Measurements from ENCODE around the gene CDK2.

- no peak for TF ChIP-seq CTCF (IDR thresholded peaks at IDR 0.05; ENCODE audit: poor library complexity)
- TF ChIP-seq EZH2 (IDR thresholded peaks at IDR 0.05; ENCODE audit: borderline replicate concordance) = no peak
- TF ChIP-seq EZH2phosphoT487 (IDR thresholded peaks at IDR 0.05; ENCODE audit: low read depth, severe bottlenecking, unreplicated experiment) = no peak
These were observed 28.7 kb downstream of the CDK2 start for GRCh38 chr12:55995366-55995765.
